Fibroblast of the aortic adventitia (primary cell): ENCODE data around the gene GATAD2A. TPM values are rescaled to one million over a fixed set of nuclear protein-coding genes. Genes with fewer than 3 reads are reported as not detected.

ENCODE experiments used
- DNase-seq: peaks from one replicate; pipeline ENCODE4 v3.0.0-alpha.2; 2010; ENCODE audit warnings: low read depth
- H3K4me3 ChIP-seq: 2 replicates; pipeline ENCODE4 v1.5.1; 2011; ENCODE audit warnings: low read depth, mild to moderate bottlenecking, control low read depth, low read length, moderate library complexity
- CTCF ChIP-seq: IDR thresholded peaks from 2 replicates; pipeline ENCODE4 v1.5.1; 2011; ENCODE audit warnings: mild to moderate bottlenecking, low read length, control low read depth, inconsistent platforms; ENCODE audit not compliant: insufficient read depth
- total RNA-seq: library from RNA; depleted of rRNA; stranded (reverse); fragments of >200 nt; gene quantifications from 2 replicates; pipeline ENCODE4 v1.2.3, GENCODE V29; 2012; ENCODE audit warnings: low replicate concordance

Gene GATAD2A
- total RNA-seq, 1 donor = 46.4 TPM

- no peak overlapping the region for H3K4me3 ChIP-seq
- no peak for DNase-seq
- no peak for TF ChIP-seq CTCF
Observed at GRCh38 chr19:19544954-19545591, 139.6 kb downstream of the GATAD2A start.

- TF ChIP-seq CTCF = no peak
- no peak for DNase-seq
- H3K4me3 ChIP-seq = no peak overlapping the region
Observed at GRCh38 chr19:19545707-19546106, 140.2 kb downstream of the GATAD2A start.

- no peak for TF ChIP-seq CTCF
- no peak for DNase-seq
- H3K4me3 ChIP-seq = no peak overlapping the region
Observed at GRCh38 chr19:19546751-19547162, 141.3 kb downstream of the GATAD2A start.

- DNase-seq = no peak
Observed at GRCh38 chr19:19547674-19548336, 142.3 kb downstream of the GATAD2A start.

GRCh38 chr19:19548915-19549759 is 143.7 kb downstream of the GATAD2A start:
- DNase-seq = no peak
- H3K4me3 ChIP-seq = no peak overlapping the region
- TF ChIP-seq CTCF = no peak

More at GRCh38 chr19:19547674-19548336, 142.3 kb downstream of the GATAD2A start:
- no peak for TF ChIP-seq CTCF
- no peak overlapping the region for H3K4me3 ChIP-seq

GRCh38 chr19:19549804-19550464 is 144.5 kb downstream of the GATAD2A start:
- TF ChIP-seq CTCF = no peak
- no peak for DNase-seq
- H3K4me3 ChIP-seq = no peak overlapping the region
